H1 (cell line): ENCODE measurements around the gene TUBD1.

Source experiments
- POLR2AphosphoS5 ChIP-seq: IDR thresholded peaks from 2 replicates; pipeline ENCODE4 v1.6.1; 2011; ENCODE audit warnings: low read depth, low read length
- SP1 ChIP-seq: IDR thresholded peaks from 2 replicates; pipeline ENCODE4 v1.6.1; 2011; ENCODE audit warnings: low read depth, low read length
- SUZ12 ChIP-seq: fragments of 200-600 bp; sonication (generic); IDR thresholded peaks from 2 replicates; pipeline ENCODE4 v1.6.1; 2012; ENCODE audit warnings: mild to moderate bottlenecking, inconsistent platforms, low read length, moderate library complexity, mixed read lengths
- TF ChIP-seq, protein P1 (sequence below), 3 experiments: IDR thresholded peaks; 1 replicate in 2 of 3; 2 replicates in 1 of 3; pipeline versions ENCODE4 v1.5.1 to v1.6.1; 2011; ENCODE audit warnings: low read length in 3 of 3, mild to moderate bottlenecking in 3 of 3, inconsistent platforms in 2 of 3, low read depth in 1 of 3, moderate library complexity in 1 of 3; ENCODE audit not compliant: insufficient read depth in 1 of 3; ENCODE audit errors: control extremely low read depth in 1 of 3
- TF ChIP-seq, protein P2 (sequence below): IDR thresholded peaks from 2 replicates; pipeline ENCODE4 v1.6.1; 2012; ENCODE audit warnings: inconsistent platforms

DNA sequence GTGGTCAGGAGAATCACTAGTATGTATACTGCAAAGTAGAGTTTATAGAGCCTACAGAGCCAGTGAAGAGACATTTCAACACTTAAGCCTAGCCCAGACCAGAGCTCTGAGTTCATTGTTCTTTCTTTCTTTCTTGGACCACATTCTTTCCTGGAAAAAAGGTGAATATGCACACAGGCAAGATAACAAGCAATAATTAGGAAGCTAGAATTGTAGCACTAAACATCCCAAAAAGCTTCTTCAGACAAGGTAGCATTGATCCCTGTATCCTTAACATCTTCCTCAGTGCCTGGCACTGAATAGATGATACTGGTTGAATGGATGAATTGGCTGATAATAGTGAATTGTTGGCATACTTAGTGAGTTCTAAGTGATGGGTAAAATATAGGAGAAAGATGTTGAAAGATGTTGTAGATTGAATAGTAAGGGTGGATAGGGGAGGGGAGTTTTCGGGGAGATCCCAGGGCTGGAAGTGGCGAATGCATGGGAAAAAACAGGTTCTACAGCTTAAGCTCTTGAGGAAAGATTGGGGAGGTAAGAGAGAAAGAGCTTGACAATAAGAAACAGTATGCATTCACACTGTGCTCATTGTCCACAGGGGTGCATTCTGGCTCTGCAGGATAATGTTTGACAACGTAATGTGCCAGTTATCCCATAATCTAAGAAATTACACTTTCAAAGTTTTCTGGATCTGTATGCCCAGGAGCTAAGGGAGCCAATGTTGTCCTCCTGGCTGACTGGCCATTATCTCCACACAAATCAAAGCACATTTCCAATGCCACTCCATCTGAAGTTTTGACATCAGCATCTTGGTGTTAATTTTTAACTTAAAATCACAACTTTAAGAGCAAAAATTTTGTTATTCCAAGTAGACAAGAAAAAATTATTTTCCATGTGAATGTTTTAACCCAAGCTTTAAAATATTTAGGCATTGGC, 35.6 kb downstream of the TUBD1 start:
- TF ChIP-seq SP1 (0 out of 2 replicates have a peak, but pooled peaks have one; percentile 36), SUZ12 (no peak), POLR2AphosphoS5 (no peak)
- TF ChIP-seq, protein P1, sequence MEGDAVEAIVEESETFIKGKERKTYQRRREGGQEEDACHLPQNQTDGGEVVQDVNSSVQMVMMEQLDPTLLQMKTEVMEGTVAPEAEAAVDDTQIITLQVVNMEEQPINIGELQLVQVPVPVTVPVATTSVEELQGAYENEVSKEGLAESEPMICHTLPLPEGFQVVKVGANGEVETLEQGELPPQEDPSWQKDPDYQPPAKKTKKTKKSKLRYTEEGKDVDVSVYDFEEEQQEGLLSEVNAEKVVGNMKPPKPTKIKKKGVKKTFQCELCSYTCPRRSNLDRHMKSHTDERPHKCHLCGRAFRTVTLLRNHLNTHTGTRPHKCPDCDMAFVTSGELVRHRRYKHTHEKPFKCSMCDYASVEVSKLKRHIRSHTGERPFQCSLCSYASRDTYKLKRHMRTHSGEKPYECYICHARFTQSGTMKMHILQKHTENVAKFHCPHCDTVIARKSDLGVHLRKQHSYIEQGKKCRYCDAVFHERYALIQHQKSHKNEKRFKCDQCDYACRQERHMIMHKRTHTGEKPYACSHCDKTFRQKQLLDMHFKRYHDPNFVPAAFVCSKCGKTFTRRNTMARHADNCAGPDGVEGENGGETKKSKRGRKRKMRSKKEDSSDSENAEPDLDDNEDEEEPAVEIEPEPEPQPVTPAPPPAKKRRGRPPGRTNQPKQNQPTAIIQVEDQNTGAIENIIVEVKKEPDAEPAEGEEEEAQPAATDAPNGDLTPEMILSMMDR (IDR thresholded peaks at IDR 0.05; ENCODE audit: control extremely low read depth in 1 of 3, insufficient read depth in 1 of 3, low read depth in 1 of 3, low read length in 3 of 3) = no peak
- TF ChIP-seq, protein P2, sequence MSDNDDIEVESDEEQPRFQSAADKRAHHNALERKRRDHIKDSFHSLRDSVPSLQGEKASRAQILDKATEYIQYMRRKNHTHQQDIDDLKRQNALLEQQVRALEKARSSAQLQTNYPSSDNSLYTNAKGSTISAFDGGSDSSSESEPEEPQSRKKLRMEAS = no peak
